Measurements from ENCODE around the gene IL17RD.

Gene IL17RD

DNA sequence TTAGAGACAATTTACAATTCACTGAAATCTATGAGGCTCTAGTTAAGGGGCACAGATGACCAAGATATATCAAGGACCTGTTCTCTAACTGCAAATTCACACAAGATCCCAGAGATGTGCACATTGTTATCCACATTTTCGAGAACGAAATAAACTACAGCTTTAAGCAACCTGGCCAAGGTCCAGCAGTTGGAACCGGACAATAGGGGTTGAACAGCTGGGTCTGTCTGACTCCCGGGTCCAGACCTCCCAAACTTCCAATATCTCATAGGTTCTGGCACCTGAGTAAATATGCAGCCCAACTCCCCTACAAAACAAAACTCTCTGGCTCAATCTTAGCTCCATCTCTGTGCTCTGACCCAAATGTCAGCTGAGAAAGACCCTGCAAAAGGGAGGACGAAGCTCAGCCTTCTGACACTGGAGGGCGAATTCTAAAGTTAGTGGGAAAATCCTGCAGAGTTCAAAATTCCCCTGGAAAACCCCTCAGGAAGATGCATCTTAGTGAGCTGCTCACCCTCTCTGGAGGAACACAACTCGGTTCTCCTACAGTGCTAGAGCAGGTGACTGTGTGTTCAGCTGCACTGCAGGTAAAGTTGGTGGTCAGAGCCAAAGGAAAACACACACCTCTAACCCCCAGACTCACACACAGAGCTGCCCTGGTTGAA, 118.9 kb downstream of the IL17RD start:
- H3K27ac ChIP-seq: no peak overlapping the region
- no peak for DNase-seq (ENCODE audit: low read depth, low spot score)

DNA sequence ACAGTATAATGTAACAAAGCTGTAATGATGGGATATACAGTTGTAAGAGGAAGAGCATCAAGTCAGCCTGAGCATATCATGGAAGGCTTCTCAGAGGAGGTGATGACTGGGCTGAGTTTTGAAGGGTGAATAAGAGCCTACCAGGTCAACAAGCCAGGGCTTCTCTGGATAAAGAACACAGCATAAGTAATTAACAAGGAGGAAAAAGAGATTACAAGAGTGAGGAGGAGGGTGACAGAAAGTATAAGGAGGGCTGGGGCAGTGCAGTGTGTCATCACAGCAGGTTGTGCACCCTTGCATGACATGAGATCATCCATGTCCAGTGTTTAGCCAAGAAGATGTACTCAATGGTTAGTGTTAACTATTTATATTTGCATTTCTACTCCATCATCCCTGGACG, 121.6 kb downstream of the IL17RD start:
- no peak for DNase-seq (ENCODE audit: low read depth, low spot score)
- no peak overlapping the region for H3K27ac ChIP-seq

DNA sequence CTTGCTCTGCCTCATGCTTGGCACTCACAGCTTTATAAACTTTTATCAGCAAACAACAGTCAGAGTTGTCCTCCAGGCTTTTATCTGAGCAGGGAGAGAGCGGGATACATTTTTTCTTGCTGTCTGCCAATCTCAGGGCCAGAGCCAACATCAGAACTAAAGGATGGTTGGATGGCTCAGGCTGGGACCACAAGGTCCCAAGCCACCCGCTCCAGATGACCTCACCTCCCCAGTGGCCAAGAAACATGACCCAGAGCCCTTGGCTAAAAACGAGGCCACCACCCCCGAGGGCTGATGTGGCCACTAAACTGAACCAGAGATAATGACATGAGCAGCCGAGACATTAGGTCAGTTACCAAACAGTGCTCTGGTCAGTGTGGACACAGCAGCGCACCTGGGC, 123.5 kb downstream of the IL17RD start:
- DNase-seq (ENCODE audit: low read depth, low spot score): no peak
- no peak overlapping the region for H3K27ac ChIP-seq

Data from epithelial cell of prostate (primary cell).